ENCODE results near the gene EPB42. TPM values are rescaled to one million over a fixed set of nuclear protein-coding genes. Genes with fewer than 3 reads are reported as not detected.
A peak's percentile ranks its signal among the peaks of the same experiment; 100 is the strongest.

The EPB42 gene
- total RNA-seq, 1 donor from 2014 or later = not detected

- no peak for DNase-seq
- Mint-ChIP-seq H3K9me3 (peaks cover 6% of the 10 kb centered on the region), H3K36me3 (ENCODE audit: low read depth) (no peaks in the 10 kb centered on the region)
These were observed 30.5 kb upstream of the EPB42 start for GRCh38 chr15:43251185-43251870.

GRCh38 chr15:43250785-43251184, 30.0 kb upstream of the EPB42 start:
- H3K9me3 Mint-ChIP-seq = peaks cover 6% of the 10 kb centered on the region
- no peaks in the 10 kb centered on the region for H3K36me3 Mint-ChIP-seq (ENCODE audit: low read depth)
- H3K27me3 Mint-ChIP-seq = no peaks in the 10 kb centered on the region
- H3K27ac Mint-ChIP-seq = peak overlapping the region; percentile 3
- H3K4me1 Mint-ChIP-seq = peaks cover 39% of the 10 kb centered on the region
- no peak for DNase-seq
- no peak overlapping the region for H3K4me3 Mint-ChIP-seq
- intact Hi-C loops (cut with micrococcal nuclease) = no loop called here

More at GRCh38 chr15:43251185-43251870, 30.5 kb upstream of the EPB42 start:
- Mint-ChIP-seq H3K27ac (peak overlapping the region; percentile 90), H3K27me3 (no peaks in the 10 kb centered on the region), H3K4me1 (peaks cover 39% of the 10 kb centered on the region), H3K4me3 (no peak overlapping the region)
- intact Hi-C loops (cut with micrococcal nuclease) = no loop called here

GRCh38 chr15:43249699-43250203, 28.9 kb upstream of the EPB42 start:
- intact Hi-C loops (cut with micrococcal nuclease) = no loop called here
- peak overlapping the region; percentile 21 for H3K4me3 Mint-ChIP-seq
- peak overlapping the region; percentile 81 for H3K27ac Mint-ChIP-seq
- no peaks in the 10 kb centered on the region for H3K36me3 Mint-ChIP-seq (ENCODE audit: low read depth)
- no peaks in the 10 kb centered on the region for H3K27me3 Mint-ChIP-seq
- peak; percentile 70 for DNase-seq
- peaks cover 39% of the 10 kb centered on the region for H3K4me1 Mint-ChIP-seq
- peaks cover 6% of the 10 kb centered on the region for H3K9me3 Mint-ChIP-seq

GRCh38 chr15:43249236-43249635, 28.4 kb upstream of the EPB42 start:
- H3K4me3 Mint-ChIP-seq = peak overlapping the region; percentile 21
- H3K27ac Mint-ChIP-seq = peak overlapping the region; percentile 81
- peaks cover 37% of the 10 kb centered on the region for H3K4me1 Mint-ChIP-seq
- H3K9me3 Mint-ChIP-seq = peaks cover 6% of the 10 kb centered on the region
- no peaks in the 10 kb centered on the region for H3K27me3 Mint-ChIP-seq
- H3K36me3 Mint-ChIP-seq (ENCODE audit: low read depth) = no peaks in the 10 kb centered on the region
- DNase-seq = no peak
- intact Hi-C loops (cut with micrococcal nuclease) = no loop called here

- no peak for DNase-seq
- H3K27ac Mint-ChIP-seq = no peak overlapping the region
- no peaks in the 10 kb centered on the region for H3K36me3 Mint-ChIP-seq (ENCODE audit: low read depth)
- H3K4me1 Mint-ChIP-seq = peaks cover 21% of the 10 kb centered on the region
- no peaks in the 10 kb centered on the region for H3K9me3 Mint-ChIP-seq
- intact Hi-C loops (cut with micrococcal nuclease) = no loop called here
- no peaks in the 10 kb centered on the region for H3K27me3 Mint-ChIP-seq
- H3K4me3 Mint-ChIP-seq = no peak overlapping the region
These were observed 25.5 kb upstream of the EPB42 start for GRCh38 chr15:43246261-43246774.

- no peaks in the 10 kb centered on the region for H3K27me3 Mint-ChIP-seq
- H3K27ac Mint-ChIP-seq = no peak overlapping the region
- no peak overlapping the region for H3K4me3 Mint-ChIP-seq
- no peaks in the 10 kb centered on the region for H3K36me3 Mint-ChIP-seq (ENCODE audit: low read depth)
- intact Hi-C loops (cut with micrococcal nuclease) = no loop called here
- no peak for DNase-seq
- H3K9me3 Mint-ChIP-seq = no peaks in the 10 kb centered on the region
- H3K4me1 Mint-ChIP-seq = peaks cover 15% of the 10 kb centered on the region
These were observed 23.3 kb upstream of the EPB42 start for GRCh38 chr15:43244092-43244491.

GRCh38 chr15:43243020-43243645, 22.3 kb upstream of the EPB42 start:
- H3K27ac Mint-ChIP-seq = no peak overlapping the region
- H3K36me3 Mint-ChIP-seq (ENCODE audit: low read depth) = no peaks in the 10 kb centered on the region
- no peaks in the 10 kb centered on the region for H3K27me3 Mint-ChIP-seq
- no peaks in the 10 kb centered on the region for H3K9me3 Mint-ChIP-seq
- peaks cover 13% of the 10 kb centered on the region for H3K4me1 Mint-ChIP-seq
- DNase-seq = no peak
- intact Hi-C loops (cut with micrococcal nuclease) = no loop called here
- no peak overlapping the region for H3K4me3 Mint-ChIP-seq

- H3K4me3 Mint-ChIP-seq = no peak overlapping the region
- H3K36me3 Mint-ChIP-seq (ENCODE audit: low read depth) = no peaks in the 10 kb centered on the region
- H3K27ac Mint-ChIP-seq = no peak overlapping the region
- intact Hi-C loops (cut with micrococcal nuclease) = no loop called here
- H3K9me3 Mint-ChIP-seq = no peaks in the 10 kb centered on the region
- peaks cover 16% of the 10 kb centered on the region for H3K4me1 Mint-ChIP-seq
- H3K27me3 Mint-ChIP-seq = no peaks in the 10 kb centered on the region
- DNase-seq = no peak
These were observed 21.8 kb upstream of the EPB42 start for GRCh38 chr15:43242616-43243015.

- H3K27ac Mint-ChIP-seq = no peak overlapping the region
- peaks cover 16% of the 10 kb centered on the region for H3K4me1 Mint-ChIP-seq
- H3K4me3 Mint-ChIP-seq = no peak overlapping the region
- intact Hi-C loops (cut with micrococcal nuclease) = no loop called here
- H3K27me3 Mint-ChIP-seq = no peaks in the 10 kb centered on the region
- no peaks in the 10 kb centered on the region for H3K36me3 Mint-ChIP-seq (ENCODE audit: low read depth)
- no peaks in the 10 kb centered on the region for H3K9me3 Mint-ChIP-seq
- no peak for DNase-seq
These were observed 20.3 kb upstream of the EPB42 start for GRCh38 chr15:43241100-43241499.

GRCh38 chr15:43239732-43240491, 19.1 kb upstream of the EPB42 start:
- Mint-ChIP-seq H3K4me1 (peaks cover 16% of the 10 kb centered on the region), H3K9me3 (no peaks in the 10 kb centered on the region), H3K27ac (peak overlapping the region; percentile 7), H3K4me3 (no peak overlapping the region), H3K36me3 (ENCODE audit: low read depth) (no peaks in the 10 kb centered on the region), H3K27me3 (no peaks in the 10 kb centered on the region)
- intact Hi-C loops (cut with micrococcal nuclease) = no loop called here
- DNase-seq = no peak

- intact Hi-C loops (cut with micrococcal nuclease) = no loop called here
- Mint-ChIP-seq H3K4me3 (no peak overlapping the region), H3K36me3 (ENCODE audit: low read depth) (no peaks in the 10 kb centered on the region), H3K4me1 (peaks cover 16% of the 10 kb centered on the region), H3K27ac (no peak overlapping the region), H3K9me3 (no peaks in the 10 kb centered on the region), H3K27me3 (no peaks in the 10 kb centered on the region)
- no peak for DNase-seq
These were observed 17.9 kb upstream of the EPB42 start for GRCh38 chr15:43238671-43239131.

- intact Hi-C loops (cut with micrococcal nuclease) = no loop called here
- Mint-ChIP-seq H3K27me3 (no peaks in the 10 kb centered on the region), H3K9me3 (no peaks in the 10 kb centered on the region), H3K4me3 (no peak overlapping the region), H3K27ac (no peak overlapping the region), H3K36me3 (ENCODE audit: low read depth) (no peaks in the 10 kb centered on the region), H3K4me1 (peaks cover 16% of the 10 kb centered on the region)
- no peak for DNase-seq
These were observed 17.1 kb upstream of the EPB42 start for GRCh38 chr15:43237842-43238470.

GRCh38 chr15:43235536-43235935, 14.7 kb upstream of the EPB42 start:
- Mint-ChIP-seq H3K36me3 (ENCODE audit: low read depth) (no peaks in the 10 kb centered on the region), H3K4me3 (no peak overlapping the region), H3K27ac (no peak overlapping the region), H3K4me1 (peaks cover 16% of the 10 kb centered on the region), H3K9me3 (no peaks in the 10 kb centered on the region), H3K27me3 (no peaks in the 10 kb centered on the region)
- no peak for DNase-seq
- intact Hi-C loops (cut with micrococcal nuclease) = no loop called here

Measured in activated CD4-positive, alpha-beta T cell treated with anti-CD3 and anti-CD28 coated beads, Interleukin-2, amount 10 ng/mL, durations not matched to agents 24 days and 14 days (primary cell).